AG10803 (cell line): ENCODE measurements around the gene BAHCC1.

ENCODE experiments used
- DNase-seq: peaks from one replicate; pipeline ENCODE4 v3.0.0; 2010; ENCODE audit warnings: low read depth
- H3K4me3 ChIP-seq: 2 replicates; pipeline ENCODE4 v1.5.1; 2011; ENCODE audit warnings: mild to moderate bottlenecking, low read length, control low read depth
- TF ChIP-seq, protein P1 (sequence below): conservative IDR thresholded peaks from 2 replicates; pipeline ENCODE4 v1.5.1; 2011; ENCODE audit warnings: mild to moderate bottlenecking, low read length, control low read depth, inconsistent platforms

The BAHCC1 gene

DNA sequence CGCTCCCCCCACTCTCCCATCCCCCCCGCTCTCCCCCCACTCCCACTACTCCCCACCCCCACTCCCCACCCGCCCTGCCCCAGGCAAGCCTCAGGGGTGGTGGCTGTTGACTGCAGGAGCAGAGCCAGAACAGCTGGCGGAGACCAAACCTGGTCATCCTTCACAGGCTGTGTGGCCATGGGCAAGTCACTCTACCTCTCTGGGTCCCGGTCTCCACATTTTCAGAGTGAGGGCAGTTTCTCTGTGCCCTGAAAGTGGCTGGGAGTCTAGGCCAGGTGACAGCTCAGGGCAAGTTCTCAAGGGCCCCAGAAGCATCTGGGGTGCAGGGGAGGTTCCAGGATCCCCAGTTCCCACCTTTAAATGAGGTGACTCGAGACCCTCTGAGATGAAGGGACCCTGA is 15.1 kb upstream of the BAHCC1 start:
- DNase-seq: no peak
- H3K4me3 ChIP-seq: no peak overlapping the region
- TF ChIP-seq, protein P1, sequence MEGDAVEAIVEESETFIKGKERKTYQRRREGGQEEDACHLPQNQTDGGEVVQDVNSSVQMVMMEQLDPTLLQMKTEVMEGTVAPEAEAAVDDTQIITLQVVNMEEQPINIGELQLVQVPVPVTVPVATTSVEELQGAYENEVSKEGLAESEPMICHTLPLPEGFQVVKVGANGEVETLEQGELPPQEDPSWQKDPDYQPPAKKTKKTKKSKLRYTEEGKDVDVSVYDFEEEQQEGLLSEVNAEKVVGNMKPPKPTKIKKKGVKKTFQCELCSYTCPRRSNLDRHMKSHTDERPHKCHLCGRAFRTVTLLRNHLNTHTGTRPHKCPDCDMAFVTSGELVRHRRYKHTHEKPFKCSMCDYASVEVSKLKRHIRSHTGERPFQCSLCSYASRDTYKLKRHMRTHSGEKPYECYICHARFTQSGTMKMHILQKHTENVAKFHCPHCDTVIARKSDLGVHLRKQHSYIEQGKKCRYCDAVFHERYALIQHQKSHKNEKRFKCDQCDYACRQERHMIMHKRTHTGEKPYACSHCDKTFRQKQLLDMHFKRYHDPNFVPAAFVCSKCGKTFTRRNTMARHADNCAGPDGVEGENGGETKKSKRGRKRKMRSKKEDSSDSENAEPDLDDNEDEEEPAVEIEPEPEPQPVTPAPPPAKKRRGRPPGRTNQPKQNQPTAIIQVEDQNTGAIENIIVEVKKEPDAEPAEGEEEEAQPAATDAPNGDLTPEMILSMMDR: no peak

DNA sequence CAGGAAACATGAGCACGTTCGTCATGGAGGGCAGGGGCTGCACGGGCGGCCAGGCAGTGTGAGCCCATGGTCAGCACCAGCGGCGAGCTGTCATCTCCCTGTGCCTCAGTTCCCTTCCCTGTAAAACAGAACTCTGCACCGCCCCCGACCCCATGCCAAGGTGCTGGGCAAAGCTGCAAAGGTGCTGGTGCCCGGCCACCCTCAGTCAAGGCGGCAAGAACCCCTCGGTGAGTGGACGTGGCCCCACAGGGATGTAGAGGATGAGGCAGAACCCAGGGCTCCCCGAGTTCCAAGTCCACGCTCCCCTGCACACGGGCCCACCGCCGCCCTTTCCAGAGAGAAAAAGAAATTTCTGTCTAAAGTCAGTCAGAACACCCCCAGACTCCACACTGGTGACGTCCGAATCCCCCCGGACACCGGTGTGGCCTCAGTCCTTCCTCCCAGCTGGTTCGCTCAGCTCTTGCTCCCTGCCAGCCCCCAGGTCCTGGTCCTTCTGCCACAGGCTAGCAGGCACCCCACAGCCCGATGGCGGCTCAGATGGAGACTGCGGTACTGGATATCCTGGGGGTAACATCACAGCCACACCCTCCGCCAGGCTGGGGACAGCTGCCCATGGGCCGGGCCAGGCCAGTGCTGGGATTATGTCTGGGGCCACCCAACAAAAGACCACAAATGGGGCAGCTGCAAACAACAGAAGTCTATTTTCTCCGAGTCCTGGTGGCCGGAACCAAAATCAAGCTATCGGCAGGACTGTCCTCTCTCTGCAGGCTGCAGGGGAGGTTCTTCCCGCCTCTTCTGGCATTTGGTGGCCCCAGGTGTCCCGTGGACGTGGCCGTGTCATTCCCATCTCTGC is 14.4 kb upstream of the BAHCC1 start:
- H3K4me3 ChIP-seq: no peak overlapping the region
- no peak for DNase-seq
- TF ChIP-seq, protein P1: no peak

DNA sequence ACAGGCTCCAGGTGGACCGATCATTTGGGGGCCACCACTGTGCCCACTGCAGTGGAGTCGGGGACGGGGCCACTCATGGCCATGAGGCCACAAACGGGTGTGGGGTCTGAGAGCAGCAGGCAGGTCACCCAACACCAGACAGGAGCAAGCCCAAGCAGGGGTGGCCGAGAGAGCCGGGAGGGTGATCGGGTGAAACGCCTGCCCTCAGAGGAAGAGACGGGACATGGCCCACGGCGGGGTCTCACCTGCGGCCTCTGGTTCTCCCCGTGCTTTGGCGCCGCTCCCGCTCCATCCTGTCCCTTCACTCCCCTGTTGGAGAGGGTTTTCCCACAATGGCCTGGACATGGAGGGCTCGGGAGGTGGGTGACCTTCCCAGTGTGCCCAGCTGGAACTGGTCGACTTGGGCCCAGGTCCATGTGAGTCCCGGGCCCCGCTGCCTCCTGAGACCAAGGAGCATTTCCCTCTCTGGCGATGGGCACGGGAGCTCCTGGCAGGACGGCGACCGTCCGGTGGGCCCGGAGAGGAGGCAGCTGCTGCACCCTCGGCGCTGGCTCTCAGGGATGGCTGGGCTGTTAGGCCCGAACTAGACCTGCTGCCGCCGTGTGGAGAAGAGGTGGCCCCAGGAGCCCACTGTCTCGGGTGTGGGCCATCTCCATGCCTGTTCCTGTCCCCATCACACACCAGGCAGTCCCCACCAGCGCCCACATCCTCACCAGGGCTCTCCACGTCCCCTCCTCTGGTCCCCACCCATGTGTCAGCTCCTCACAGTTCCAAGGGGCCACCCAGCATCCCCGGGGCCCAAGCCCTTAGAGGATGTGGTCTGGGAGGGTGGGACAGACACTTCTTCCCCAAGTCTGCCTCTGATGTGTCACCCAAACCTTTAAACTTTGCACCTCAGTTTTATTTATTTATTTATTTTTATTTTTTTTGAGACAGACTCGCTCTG is 13.4 kb upstream of the BAHCC1 start:
- DNase-seq: no peak
- TF ChIP-seq, protein P1: no peak

DNA sequence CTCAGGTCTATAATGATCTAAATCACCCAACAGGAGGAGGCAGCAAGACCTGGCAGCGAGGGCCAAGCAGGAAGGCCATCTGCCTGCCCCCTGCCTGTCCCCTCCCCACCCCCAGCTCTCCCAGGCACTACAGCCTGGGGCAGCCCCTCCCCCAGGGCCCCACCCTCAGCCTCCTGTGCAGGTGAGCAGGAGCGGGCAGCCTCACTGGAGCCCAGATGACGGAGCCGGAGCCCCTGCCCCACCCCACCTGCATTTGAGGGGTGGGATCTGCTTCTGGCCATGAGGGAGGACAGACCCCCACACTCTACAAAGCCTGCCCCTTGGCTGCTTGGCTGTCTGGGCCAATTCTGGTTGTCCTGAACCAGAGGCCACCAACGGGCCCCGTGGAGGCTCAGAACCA is 12.4 kb upstream of the BAHCC1 start:
- H3K4me3 ChIP-seq: no peak overlapping the region
- TF ChIP-seq, protein P1: no peak
- no peak for DNase-seq

More for the DNA sequence above, 13.4 kb upstream of the BAHCC1 start:
- no peak overlapping the region for H3K4me3 ChIP-seq

DNA sequence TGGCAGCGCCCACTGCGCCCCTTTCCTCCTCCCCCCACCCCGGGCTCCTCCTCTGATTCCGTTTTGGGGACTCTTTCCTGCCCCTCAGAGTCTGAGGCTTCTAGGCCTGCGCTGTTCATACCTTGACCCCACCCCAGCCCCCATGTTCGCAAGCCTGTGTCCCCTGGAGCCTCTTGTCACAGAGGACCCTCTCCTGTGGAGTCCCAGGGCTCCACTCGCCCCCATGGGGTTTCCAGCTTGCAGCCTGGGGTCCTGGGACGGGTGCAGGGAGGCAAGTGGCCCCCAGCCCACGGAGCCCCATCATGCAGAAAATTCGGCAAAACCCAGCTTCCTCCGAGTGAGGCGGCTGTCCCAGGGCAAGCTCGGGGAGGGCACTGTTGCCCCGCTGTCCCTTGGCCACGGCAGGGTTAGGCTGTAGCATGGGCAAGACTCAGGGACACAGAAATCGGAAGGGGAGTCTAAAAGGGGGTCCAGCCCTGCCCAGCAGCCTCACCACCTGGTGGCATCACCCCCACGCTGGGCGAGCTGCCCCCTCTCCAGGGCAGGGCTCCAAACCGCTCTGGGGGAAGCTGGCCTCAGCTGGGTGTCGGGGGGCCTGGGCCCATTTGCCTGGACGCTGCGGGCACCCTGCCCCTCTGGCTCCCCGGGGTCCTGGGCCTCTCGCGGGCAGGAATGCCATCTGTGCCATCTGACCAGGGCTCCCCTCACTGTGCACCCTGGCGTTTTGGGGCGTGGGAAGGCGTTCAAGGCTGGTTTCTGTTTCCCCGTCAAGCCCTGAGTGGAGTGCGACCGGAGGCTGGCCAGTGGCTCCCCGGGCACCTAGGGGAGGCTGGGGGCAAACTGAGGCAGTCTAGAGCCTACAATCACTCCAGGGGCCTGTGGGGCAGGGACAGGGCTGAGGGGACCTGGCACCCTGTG is 11.5 kb upstream of the BAHCC1 start:
- DNase-seq: no peak
- no peak overlapping the region for H3K4me3 ChIP-seq
- TF ChIP-seq, protein P1: no peak

DNA sequence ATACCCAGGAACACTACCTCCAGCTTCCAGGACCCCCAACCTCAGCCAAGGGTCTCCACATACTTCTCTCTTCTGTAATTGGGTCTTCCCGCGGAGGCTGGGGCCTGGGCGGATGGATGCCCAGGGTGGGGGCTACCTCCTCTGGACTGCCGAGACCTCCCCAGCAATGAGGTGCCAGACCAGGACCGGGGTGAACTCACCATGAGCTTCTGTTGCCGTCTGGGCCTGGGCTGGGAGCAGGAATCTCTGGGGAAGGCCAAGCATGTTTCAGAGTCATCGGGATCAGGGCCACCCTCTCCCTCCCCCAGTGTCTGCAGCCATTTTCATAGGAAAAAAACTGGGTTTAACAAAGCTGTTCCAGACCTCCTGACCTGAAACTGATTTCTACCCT is 10.3 kb upstream of the BAHCC1 start:
- H3K4me3 ChIP-seq: no peak overlapping the region
- DNase-seq: no peak
- TF ChIP-seq, protein P1: no peak
